A549 (cell line): ENCODE results near the gene SNRNP40. TPM values are rescaled to one million over a fixed set of nuclear protein-coding genes. Genes with fewer than 3 reads are reported as not detected.
A peak's percentile ranks its signal among the peaks of the same experiment; 100 is the strongest.

Source experiments
- ATAC-seq, 2 experiments: fragments of 200-7000 bp in 1 of 2; fragments of >200 bp in 1 of 2; cut with Nextera tagmentation in 1 of 2; cut with Tn5 transposase in 1 of 2; 3 replicates each; pipeline versions ENCODE4 v1.8.0 to v1.9.1; 2018 to 2020; ENCODE audit warnings: mild to moderate bottlenecking in 1 of 2, moderate library complexity in 1 of 2
- CTCF ChIA-PET: fragments of 300-600 bp; sonication (Branson Sonifier 250); formaldehyde crosslinking; extraction: SDS; loops from one replicate; lab custom pipeline; 2021; ENCODE audit warnings: antibody characterized with exemption, inconsistent platforms; lab: Yijun Ruan, JAX
- POLR2A ChIA-PET: fragments of 350-600 bp; formaldehyde crosslinking; extraction: SDS; loops from one replicate; lab custom pipeline; 2021; ENCODE audit warnings: antibody characterized with exemption, inconsistent platforms; lab: Yijun Ruan, JAX
- DNase-seq, 2 experiments: peaks; one replicate each; pipeline versions ENCODE4 v3.0.0 to v3.0.0-alpha.2; 2011 to 2016; ENCODE audit warnings: low read depth in 1 of 2, low spot score in 1 of 2
- FAIRE-seq: peaks from 2 replicates; lab custom pipeline; 2011; peaks lifted over from hg19 to GRCh38; lab: Jason Lieb, UNC
- H3K27ac ChIP-seq, 2 experiments: fragments of >200 bp; sonication (Bioruptor Twin); formaldehyde crosslinking; 3 replicates each; pipeline ENCODE4 v1.5.1; 2016 to 2017
- H3K4me1 ChIP-seq: fragments of >200 bp; sonication (Bioruptor Twin); formaldehyde crosslinking; 3 replicates; pipeline ENCODE4 v1.6.1; 2016
- H3K4me2 ChIP-seq: fragments of >200 bp; sonication (Bioruptor Twin); formaldehyde crosslinking; 3 replicates; pipeline ENCODE4 v1.6.1; 2016
- H3K4me3 ChIP-seq: fragments of >200 bp; sonication (Bioruptor Twin); formaldehyde crosslinking; 3 replicates; pipeline ENCODE4 v1.5.1; 2016
- H3K9me3 ChIP-seq: fragments of >200 bp; sonication (Bioruptor Twin); formaldehyde crosslinking; 3 replicates; pipeline ENCODE4 v1.6.1; 2016
- BCL3 ChIP-seq: fragments of >200 bp; sonication (Bioruptor Twin); formaldehyde crosslinking; IDR thresholded peaks from 3 replicates; pipeline ENCODE4 v1.6.1; 2016
- CHD2 ChIP-seq: fragments of 150-350 bp; IDR thresholded peaks from 2 replicates; pipeline ENCODE4 v1.6.1; 2014; ENCODE audit warnings: low read length; ENCODE audit not compliant: partially characterized antibody
- ELK1 ChIP-seq: fragments of 150-350 bp; IDR thresholded peaks from 2 replicates; pipeline ENCODE4 v1.6.1; 2014; ENCODE audit warnings: low read depth, mild to moderate bottlenecking, low read length
- FOSB ChIP-seq: fragments of 250-450 bp; sonication (Bioruptor Pico); IDR thresholded peaks from 2 replicates; pipeline ENCODE4 v1.5.0; 2020; ENCODE audit warnings: mild to moderate bottlenecking, moderate library complexity
- HES2 ChIP-seq: fragments of >200 bp; sonication (Bioruptor Twin); formaldehyde crosslinking; IDR thresholded peaks from 2 replicates; pipeline ENCODE4 v1.6.1; 2016
- HMGXB4 ChIP-seq: fragments of 250-450 bp; sonication (Bioruptor Pico); IDR thresholded peaks from 2 replicates; pipeline ENCODE4 v1.5.0; 2021; ENCODE audit warnings: mild to moderate bottlenecking, moderate library complexity, borderline replicate concordance
- HOXB5 ChIP-seq: fragments of 250-450 bp; sonication (Bioruptor Pico); IDR thresholded peaks from 2 replicates; pipeline ENCODE4 v1.5.0; 2020; ENCODE audit warnings: mild to moderate bottlenecking, moderate library complexity
- MAFK ChIP-seq: fragments of 450-650 bp; IDR thresholded peaks from 2 replicates; pipeline ENCODE4 v1.6.1; 2014; ENCODE audit not compliant: partially characterized antibody
- RAD21 ChIP-seq, 2 experiments: fragments of >200 bp in 1 of 2; sonication (Bioruptor Twin) in 1 of 2; formaldehyde crosslinking in 1 of 2; IDR thresholded peaks in 1 of 2; conservative IDR thresholded peaks in 1 of 2; 2 replicates in 1 of 2; 3 replicates in 1 of 2; pipeline ENCODE4 v1.6.1; 2012 to 2018; ENCODE audit warnings: inconsistent platforms in 1 of 2
- REST ChIP-seq: fragments of 200-600 bp; sonication (generic); IDR thresholded peaks from 2 replicates; pipeline ENCODE4 v1.6.1; 2016; ENCODE audit warnings: antibody characterized with exemption, mild to moderate bottlenecking, moderate library complexity
- RFX5 ChIP-seq: fragments of 450-650 bp; IDR thresholded peaks from 2 replicates; pipeline ENCODE4 v1.7.1; 2014; ENCODE audit warnings: antibody characterized with exemption, mild to moderate bottlenecking, moderate library complexity
- RNF2 ChIP-seq: fragments of 200-600 bp; sonication (generic); IDR thresholded peaks from 2 replicates; pipeline ENCODE4 v1.6.1; 2016; ENCODE audit warnings: low read depth, mild to moderate bottlenecking, antibody characterized with exemption, moderate library complexity, borderline replicate concordance
- SMC3 ChIP-seq: fragments of >200 bp; sonication (Bioruptor Twin); formaldehyde crosslinking; IDR thresholded peaks from 3 replicates; pipeline ENCODE4 v1.6.1; 2018; ENCODE audit warnings: inconsistent platforms
- USF2 ChIP-seq: fragments of 450-650 bp; IDR thresholded peaks from 2 replicates; pipeline ENCODE4 v1.6.1; 2014; ENCODE audit warnings: antibody characterized with exemption
- ZC3H11A ChIP-seq: fragments of 450-650 bp; IDR thresholded peaks from 2 replicates; pipeline ENCODE4 v1.6.1; 2014; ENCODE audit warnings: antibody characterized with exemption, mild to moderate bottlenecking
- ZNF302 ChIP-seq: fragments of 250-450 bp; sonication (Bioruptor Pico); IDR thresholded peaks from 2 replicates; pipeline ENCODE4 v1.9.0; 2021; ENCODE audit warnings: inconsistent platforms, mild to moderate bottlenecking, moderate library complexity
- WGBS: methylation state at CpG from one replicate; pipeline ENCODE4 v1.1.6; 2017; ENCODE audit errors: missing lambda C conversion rate; 5-methylcytosine and 5-hydroxymethylcytosine counted together
- polyA plus RNA-seq, 4 experiments: library from polyadenylated mRNA; depleted of rRNA in 3 of 4; stranded (reverse); fragments of >200 nt; fragmentation: RNase III in 1 of 4; extraction: RNeasy Plus Mini Kit Qiagen cat#74134 plus additional on column Dnase treatment in 1 of 4; gene quantifications; 2 replicates in 3 of 4; 3 replicates in 1 of 4; pipeline ENCODE4 v1.2.3, GENCODE V29; 2011 to 2017

The SNRNP40 gene
- polyA plus RNA-seq, 2 of the 4 experiments (the other 2 are of a cell fraction), result 47.4 to 72.5 TPM

- Histone ChIP-seq H3K9me3 (no peaks in the 10 kb centered on the region), H3K27ac (no peak overlapping the region), H3K4me1 (no peaks in the 10 kb centered on the region; the same call in 2 of the 3 replicates), H3K4me2 (no peak overlapping the region), H3K4me3 (no peak overlapping the region)
- ChIA-PET POLR2A (no interaction called here), CTCF (interaction anchor here (1.2 kb wide), 1 partner anchor 71 kb away, joined by 3 read pairs; no protein-coding TSS in a partner anchor)
- TF ChIP-seq HES2, result no peak
- no peak for FAIRE-seq
- ATAC-seq, result no peak
- 100% methylated on average over 3 of the region's 4 CpGs for WGBS
- DNase-seq, result no peak
Observed at GRCh38 chr1:31324093-31324492, 27.5 kb upstream of the SNRNP40 start.

- CTCF ChIA-PET, result interaction anchor here (1.1 to 1.6 kb wide), 2 partner anchors 18 to 134 kb away, joined by 4 to 11 read pairs; no protein-coding TSS in a partner anchor
- POLR2A ChIA-PET, result no interaction called here
- WGBS, result 61% methylated on average over 1 of the region's 1 CpG
Observed at GRCh38 chr1:31318146-31318545, 21.6 kb upstream of the SNRNP40 start.

GRCh38 chr1:31315902-31316301 is 19.3 kb upstream of the SNRNP40 start:
- ChIA-PET CTCF (interaction anchor here (1.0 to 1.2 kb wide), 2 partner anchors 19 to 132 kb away, joined by 3 to 4 read pairs; partner anchors contain the start of gene ZCCHC17), POLR2A (no interaction called here)
- ATAC-seq, result no peak
- no peak overlapping the region for H3K4me3 ChIP-seq
- no peak overlapping the region for H3K27ac ChIP-seq
- TF ChIP-seq ZC3H11A, result peak; percentile 38; the same call in 1 of the 2 replicates
- TF ChIP-seq HOXB5 (CRISPR knock-in tag), result no peak
- no peak for TF ChIP-seq MAFK
- no peak for TF ChIP-seq USF2
- WGBS, result 85% methylated on average over 3 of the region's 3 CpGs
- H3K4me1 ChIP-seq, result no peaks in the 10 kb centered on the region
- FAIRE-seq, result no peak
- no peaks in the 10 kb centered on the region for H3K9me3 ChIP-seq
- DNase-seq, result no peak
- H3K4me2 ChIP-seq, result no peak overlapping the region

More at GRCh38 chr1:31318146-31318545, 21.6 kb upstream of the SNRNP40 start:
- FAIRE-seq (no peak), ATAC-seq (no peak), DNase-seq (no peak)
- Histone ChIP-seq H3K4me2 (no peak overlapping the region), H3K4me1 (no peaks in the 10 kb centered on the region), H3K9me3 (no peaks in the 10 kb centered on the region), H3K27ac (no peak overlapping the region), H3K4me3 (no peak overlapping the region)
- no peak for TF ChIP-seq ELK1

GRCh38 chr1:31310198-31310597 is 13.6 kb upstream of the SNRNP40 start:
- Histone ChIP-seq H3K9me3 (no peaks in the 10 kb centered on the region), H3K4me3 (no peak overlapping the region), H3K4me2 (no peak overlapping the region), H3K4me1 (peaks cover 7% of the 10 kb centered on the region; the same call in 1 of the 3 replicates), H3K27ac (no peak overlapping the region)
- WGBS, result 83% methylated on average over 4 of the region's 4 CpGs
- ChIA-PET POLR2A (no interaction called here), CTCF (interaction anchor here (0.8 kb wide), 1 partner anchor 146 kb away, joined by 3 read pairs; no protein-coding TSS in a partner anchor)
- TF ChIP-seq MAFK (no peak), HOXB5 (CRISPR knock-in tag) (no peak), ZNF302 (no peak), BCL3 (no peak), RFX5 (no peak), RNF2 (no peak), FOSB (CRISPR knock-in tag) (no peak), SMC3 (no peak), HMGXB4 (CRISPR knock-in tag) (no peak), CHD2 (no peak), RAD21 (conservative IDR thresholded peaks at IDR 0.05 in 1 of 2, IDR thresholded peaks at IDR 0.05 in 1 of 2) (no peak), REST (no peak)
- no peak for DNase-seq
- FAIRE-seq, result no peak
- ATAC-seq, result no peak
